ENCODE data around the gene TMC2.
"Not testable (repeated sequence)": the region's sequence is repeated elsewhere in the genome, so short reads cannot be mapped to it uniquely, and the experiment has no call there.

DNA sequence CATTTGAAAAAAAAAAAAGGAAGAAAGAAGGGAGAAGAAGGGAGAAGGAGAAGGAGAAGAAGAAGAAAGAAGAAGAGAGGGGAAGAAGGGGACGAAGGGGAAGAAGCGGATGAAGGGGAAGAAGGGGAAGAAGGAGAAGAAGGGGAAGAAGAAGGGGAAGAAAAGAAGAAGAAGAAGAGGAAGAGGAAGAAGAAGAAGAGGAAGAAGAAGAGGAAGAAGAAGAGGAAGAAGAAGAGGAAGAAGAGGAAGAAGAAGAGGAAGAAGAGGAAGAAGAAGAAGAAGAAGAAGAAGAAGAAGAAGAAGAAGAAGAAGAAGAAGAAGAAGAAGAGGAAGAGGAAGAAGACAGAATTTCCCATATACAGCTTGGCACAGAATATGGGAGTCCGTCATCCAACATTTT is 145.7 kb downstream of the TMC2 start:
- TF ChIP-seq MLX (CRISPR knock-in tag; IDR thresholded peaks at IDR 0.05); NR1H2 (CRISPR knock-in tag; IDR thresholded peaks at IDR 0.05); SP1 (CRISPR knock-in tag; conservative IDR thresholded peaks at IDR 0.05): not testable (repeated sequence)

Measured in WTC11 (cell line).